DMS114 treated with DMSO at 0.1 percent for 48 hours (cell line): ENCODE measurements around the gene ISLR.
"Not testable (repeated sequence)": the region's sequence is repeated elsewhere in the genome, so short reads cannot be mapped to it uniquely, and the experiment has no call there.

Experiments used
- DNase-seq: peaks from one replicate; lab custom pipeline; 2025; ENCODE audit not compliant: unreplicated experiment; lab: John Stamatoyannopoulos, UW

ISLR gene

DNA sequence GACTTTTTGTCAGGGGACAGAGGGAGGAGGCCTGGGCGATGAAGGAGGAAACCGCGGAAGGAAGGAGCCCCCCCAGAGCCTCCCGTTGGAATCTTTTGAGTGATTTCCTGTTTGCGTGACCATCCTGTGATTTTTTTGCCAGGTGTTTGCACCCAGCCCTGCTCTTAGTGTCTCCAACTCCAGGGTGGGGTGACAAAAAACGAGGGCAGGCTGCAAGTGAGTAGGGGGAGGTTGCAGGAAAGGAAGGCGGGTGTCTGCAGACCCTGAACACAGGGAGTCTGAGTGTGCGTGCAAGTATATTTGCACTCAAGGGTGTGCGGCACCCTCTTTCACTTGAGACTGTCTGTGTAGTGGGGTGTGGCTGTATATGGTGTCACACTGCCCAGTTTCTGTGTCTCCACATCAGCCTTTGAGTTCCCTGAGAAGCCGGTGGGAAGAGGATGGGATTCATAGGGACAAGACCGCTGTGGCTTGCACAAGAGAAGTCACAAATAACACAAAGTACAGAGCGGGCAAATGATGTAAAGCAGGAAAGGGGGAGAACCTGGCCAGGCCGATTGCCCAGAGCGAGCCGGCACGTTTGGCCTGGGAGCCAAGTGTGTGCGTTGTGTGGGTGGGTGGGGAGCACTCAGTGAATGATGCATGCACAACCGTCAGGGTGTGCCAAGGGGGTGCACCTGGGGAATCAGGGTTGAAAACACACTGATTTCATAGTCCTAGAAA is 36.5 kb upstream of the ISLR start:
- DNase-seq, result no peak

DNA sequence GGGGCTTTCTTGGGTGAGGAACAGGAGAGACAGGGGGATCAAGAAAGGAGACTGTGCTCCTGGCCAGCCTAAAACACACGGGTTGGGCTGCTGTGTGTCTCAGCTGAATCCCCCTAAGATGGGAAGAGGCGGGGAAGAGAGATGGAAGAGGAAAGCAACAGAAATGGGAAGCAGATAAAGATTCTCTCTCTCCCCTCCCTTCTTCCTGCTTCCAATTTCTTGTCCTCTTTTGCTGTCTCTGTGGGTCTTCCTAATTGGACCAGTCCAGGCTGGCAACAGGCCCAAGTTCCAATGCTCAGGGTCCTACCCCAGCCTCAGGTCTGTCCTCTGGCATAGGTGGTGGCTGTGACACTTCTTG is 36.0 kb upstream of the ISLR start:
- DNase-seq, result no peak

DNA sequence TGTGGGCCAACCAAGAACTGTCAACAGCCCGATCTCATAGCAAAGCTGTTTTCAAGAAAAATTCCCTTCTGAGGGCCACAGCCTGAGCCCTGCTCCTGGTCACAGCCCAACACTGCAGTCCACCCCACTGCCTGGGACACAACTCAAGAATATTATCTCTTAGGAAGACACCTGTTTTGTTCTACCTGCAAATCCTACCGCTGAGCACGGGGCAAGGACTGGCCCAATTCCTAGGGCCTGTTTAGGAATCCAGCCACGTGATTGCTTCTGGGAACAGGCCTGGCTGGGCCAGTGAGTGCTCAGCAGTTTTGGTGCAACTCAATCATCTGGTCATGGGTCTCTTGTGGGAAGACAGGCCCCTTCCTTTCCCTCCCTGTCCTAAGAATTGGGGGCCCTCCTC is 34.9 kb upstream of the ISLR start:
- DNase-seq, result no peak

GRCh38 chr15:74141591-74141990 is 31.9 kb upstream of the ISLR start:
- DNase-seq, result no peak

DNA sequence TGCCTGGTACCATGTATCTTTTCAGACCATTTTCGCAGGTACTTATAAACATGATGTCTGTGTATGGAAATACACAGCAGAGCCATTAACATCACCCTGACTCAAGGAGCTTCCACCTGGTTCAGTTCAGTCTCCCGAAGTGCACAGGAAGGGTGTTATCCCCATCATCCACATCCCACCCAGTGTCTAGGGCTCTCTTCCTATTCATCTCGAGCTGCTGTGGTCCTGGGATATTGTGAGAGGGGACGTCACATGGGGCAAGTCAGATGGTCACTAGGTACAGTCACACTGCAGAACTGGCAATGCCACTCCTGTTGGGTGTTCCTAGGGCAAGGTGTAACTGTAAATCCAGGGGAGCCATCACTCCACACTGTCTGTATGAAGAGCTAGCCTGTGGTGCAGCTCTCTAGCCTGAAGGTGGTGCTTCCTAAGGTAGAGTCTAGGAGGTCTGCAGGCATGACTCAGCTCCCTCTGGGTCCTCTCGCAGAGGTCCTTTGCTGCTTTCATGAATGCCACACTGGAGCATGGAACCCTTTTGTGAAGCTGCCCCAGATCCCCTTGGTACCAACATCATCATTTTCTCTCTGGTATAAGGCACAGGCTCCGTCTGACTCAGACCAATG is 29.2 kb upstream of the ISLR start:
- no peak for DNase-seq

- no peak for DNase-seq
Observed at GRCh38 chr15:74146277-74146800, 27.2 kb upstream of the ISLR start.

- no peak for DNase-seq
Observed at GRCh38 chr15:74147051-74147450, 26.5 kb upstream of the ISLR start.

- DNase-seq, result no peak
Observed at GRCh38 chr15:74155766-74156417, 17.6 kb upstream of the ISLR start.

GRCh38 chr15:74156678-74157411 is 16.7 kb upstream of the ISLR start:
- DNase-seq, result no peak

DNA sequence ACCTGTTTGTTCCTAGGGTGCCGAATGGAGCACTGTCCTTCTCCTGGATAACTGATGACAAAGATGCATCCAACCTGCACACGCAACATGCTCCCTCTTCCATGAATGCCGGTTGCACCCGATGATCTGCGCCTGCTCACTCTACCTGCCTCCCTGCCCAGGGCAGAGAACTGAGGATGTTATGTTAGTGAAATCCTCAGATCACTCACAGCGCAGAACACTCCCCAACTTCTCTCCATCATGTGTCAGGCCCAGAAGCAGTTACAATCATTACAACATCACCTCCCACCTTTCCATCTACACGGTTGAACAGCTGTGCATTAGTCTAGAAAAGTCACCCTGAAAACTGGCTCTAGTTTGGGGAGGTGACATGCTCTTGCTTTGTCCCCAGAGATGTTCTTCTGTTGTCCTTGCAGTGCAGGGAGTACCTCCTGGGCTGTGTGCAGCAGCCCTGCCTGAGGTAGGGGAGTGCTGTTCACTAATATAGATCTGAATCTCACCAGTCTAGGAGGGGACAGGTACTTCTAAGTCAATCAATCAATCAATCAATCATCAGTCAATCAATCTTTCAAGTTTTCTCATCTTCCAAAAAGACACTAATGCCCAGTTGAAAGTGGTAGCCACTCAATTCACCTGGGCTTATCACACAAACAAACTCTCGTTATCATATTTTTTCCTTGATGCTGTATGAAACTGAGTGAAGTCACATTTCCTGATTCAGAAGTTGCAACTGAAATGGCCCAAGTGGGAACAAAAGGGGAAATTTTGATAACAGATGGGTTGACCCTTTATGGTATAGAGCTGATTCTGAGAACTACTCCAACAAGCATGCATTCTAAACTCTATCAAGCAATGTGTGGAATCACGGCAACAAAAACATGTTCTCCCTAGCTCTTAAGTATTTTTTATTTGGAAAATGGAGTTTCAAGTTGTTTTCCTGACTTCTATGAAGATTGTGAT is 15.4 kb upstream of the ISLR start:
- no peak for DNase-seq

- DNase-seq, result no peak
Observed at GRCh38 chr15:74158855-74159650, 14.5 kb upstream of the ISLR start.

DNA sequence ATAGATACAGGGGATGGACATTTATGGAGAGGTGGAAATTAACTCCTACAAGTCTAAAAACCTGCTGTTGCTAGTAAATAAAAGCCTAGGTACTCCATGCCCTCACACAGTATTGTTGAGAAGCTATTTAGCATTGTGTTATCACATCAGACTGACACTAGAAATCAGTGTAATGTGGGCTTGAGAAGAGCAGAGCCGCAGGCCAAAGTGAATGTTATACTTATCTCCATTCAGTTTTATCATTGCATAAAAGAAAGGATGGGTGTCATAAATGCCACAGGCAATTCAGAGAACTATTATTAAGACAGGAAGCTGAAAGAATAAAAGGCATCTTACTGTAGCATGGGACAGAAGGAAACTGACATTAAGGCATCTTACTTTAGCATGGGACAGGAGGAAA is 13.7 kb upstream of the ISLR start:
- no peak for DNase-seq

GRCh38 chr15:74160390-74160789 is 13.1 kb upstream of the ISLR start:
- DNase-seq, result not testable (repeated sequence)

- not testable (repeated sequence) for DNase-seq
Observed at GRCh38 chr15:74162195-74162536, 11.3 kb upstream of the ISLR start.

- DNase-seq, result no peak
Observed at GRCh38 chr15:74165461-74165860, 8.0 kb upstream of the ISLR start.

- DNase-seq, result no peak
Observed at GRCh38 chr15:74167891-74168331, 5.6 kb upstream of the ISLR start.

GRCh38 chr15:74168711-74169126 is 4.8 kb upstream of the ISLR start:
- no peak for DNase-seq

DNA sequence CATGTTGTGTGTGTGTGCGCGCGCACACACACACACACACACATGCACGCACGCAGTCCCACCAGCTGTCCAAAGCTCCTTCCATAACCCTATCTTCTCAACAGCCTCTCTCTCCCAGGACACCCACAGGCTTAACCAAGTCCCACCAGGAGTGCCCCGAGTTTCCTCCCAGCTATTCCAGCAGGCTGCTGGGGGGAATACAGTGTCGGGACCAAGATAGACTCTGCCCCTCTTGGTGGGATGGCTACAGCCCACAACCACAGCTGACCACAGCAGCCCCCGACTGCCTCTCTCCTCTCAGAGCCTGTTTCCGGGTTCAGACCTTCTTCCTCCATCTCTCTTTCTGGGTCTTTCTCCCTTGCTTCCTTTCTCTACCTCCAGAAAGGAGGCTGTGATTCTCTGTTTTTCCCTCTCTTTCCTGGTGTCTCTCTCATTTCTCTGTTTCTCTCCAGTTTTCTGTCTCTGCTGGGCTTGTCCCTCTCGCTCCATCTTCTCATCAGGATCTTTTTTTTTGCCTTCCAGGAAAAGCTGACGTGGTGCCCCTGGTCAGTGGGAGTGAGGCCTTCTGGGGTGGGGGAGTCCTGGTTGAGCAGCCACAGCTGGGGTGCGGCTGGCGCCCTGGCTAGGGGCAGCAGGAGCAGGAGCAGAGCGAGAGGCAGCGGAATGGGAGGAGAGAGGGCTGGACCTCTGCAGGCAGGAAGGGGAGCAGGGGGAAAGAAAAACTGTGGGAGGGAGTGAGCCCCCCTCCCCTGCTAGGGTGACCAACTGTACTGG is 3.3 kb upstream of the ISLR start:
- DNase-seq, result no peak
